GM12873 (cell line): ENCODE measurements around the gene GNB3.

ENCODE experiments used
- TF ChIP-seq, protein P1 (sequence below): IDR thresholded peaks from 2 replicates; pipeline ENCODE4 v1.5.1; 2012; ENCODE audit warnings: low read depth, mild to moderate bottlenecking, moderate library complexity, low read length, control low read depth; ENCODE audit not compliant: insufficient read depth; ENCODE audit errors: missing control alignments

The GNB3 gene

DNA sequence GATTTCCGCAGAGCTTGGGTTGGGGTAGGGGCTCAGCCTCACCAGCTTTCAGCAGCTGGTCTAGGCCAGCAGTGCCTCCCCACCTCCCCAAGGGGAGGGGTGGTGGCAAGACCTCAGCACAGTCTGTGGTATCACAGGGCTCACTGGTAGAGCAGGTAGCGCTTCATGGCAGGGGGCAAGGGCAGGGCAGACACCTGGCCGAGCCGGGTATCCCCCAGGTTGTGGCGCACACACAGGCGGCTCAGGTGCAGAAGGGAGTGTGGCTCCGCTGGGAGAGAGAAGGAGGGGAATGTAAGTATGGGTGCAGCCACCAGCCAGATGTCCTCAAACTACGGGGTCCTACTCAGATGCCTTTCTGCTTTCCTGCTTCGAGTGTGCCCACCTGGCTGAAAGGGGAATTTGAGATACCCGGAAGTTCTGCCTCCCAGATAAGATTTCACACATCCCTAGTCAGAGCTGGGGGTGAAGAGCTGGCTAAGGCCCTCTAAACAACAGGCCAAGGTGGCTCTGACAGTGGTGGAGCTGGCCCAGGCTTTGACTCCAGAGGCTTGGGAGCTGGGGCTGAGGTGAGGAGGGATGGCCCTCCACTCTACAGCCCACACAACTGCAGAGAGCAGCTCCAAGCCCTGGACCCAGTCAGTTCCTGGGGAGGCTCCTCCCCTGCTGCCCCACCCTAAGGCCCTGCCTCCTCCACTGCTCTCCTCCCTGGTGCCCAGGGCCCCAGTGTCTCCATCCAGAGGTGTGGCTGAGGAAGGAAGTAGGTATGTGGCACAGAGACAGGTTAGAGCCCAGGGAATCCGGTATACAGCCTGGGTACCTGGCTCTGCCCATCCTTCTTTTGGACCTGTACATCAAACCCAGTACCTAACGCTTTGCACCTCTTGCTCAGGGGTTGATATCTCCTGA, 30.6 kb downstream of the GNB3 start:
- TF ChIP-seq, protein P1, sequence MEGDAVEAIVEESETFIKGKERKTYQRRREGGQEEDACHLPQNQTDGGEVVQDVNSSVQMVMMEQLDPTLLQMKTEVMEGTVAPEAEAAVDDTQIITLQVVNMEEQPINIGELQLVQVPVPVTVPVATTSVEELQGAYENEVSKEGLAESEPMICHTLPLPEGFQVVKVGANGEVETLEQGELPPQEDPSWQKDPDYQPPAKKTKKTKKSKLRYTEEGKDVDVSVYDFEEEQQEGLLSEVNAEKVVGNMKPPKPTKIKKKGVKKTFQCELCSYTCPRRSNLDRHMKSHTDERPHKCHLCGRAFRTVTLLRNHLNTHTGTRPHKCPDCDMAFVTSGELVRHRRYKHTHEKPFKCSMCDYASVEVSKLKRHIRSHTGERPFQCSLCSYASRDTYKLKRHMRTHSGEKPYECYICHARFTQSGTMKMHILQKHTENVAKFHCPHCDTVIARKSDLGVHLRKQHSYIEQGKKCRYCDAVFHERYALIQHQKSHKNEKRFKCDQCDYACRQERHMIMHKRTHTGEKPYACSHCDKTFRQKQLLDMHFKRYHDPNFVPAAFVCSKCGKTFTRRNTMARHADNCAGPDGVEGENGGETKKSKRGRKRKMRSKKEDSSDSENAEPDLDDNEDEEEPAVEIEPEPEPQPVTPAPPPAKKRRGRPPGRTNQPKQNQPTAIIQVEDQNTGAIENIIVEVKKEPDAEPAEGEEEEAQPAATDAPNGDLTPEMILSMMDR, result no peak

DNA sequence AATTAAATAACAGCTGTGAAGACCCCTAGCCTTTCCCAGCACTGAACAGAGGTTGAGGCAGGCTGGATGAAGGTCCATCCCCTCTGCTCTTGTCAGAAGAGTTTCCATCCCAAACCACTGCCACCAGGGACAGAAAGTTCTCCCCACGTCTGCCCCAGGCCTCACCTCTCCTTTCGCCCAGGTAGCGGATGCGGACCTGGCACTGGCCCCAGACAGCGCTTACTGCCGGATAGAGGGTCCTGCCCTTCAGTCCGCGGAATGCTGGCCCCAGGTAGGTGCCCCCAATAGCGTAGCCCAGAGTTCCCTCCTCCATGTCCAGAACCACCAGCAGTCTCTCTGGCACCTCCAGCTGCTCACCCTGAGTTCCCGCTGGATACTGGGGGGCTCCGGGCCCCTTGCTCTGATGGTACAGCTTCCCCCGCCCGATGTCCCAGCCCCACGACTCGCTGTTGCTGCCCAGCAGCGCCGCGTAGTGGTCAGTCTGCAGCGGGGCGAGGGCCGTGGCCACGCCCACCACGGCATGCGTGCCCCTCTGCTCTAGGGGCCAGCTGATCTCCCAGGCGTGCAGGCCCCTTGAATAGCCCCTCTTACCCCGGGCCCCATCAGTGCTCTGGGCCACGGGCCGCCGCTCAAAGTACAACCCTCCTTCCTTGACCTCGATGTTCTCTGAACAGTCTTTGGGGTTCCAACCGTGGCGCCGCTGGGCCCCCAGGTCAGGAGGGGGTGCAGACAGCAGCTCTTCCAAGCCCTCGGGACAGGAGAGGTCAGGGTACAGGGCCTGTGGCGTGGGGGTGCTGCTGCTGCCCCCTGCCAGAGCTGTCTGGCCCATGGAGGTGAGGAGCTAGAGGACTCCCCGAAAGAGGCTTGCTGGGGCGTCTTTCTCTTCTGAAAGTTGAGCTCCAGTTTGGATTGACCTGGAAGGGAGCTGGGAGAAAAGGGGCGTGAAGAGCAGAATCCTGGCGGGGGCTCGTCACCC, 31.6 kb downstream of the GNB3 start:
- TF ChIP-seq, protein P1, result peak; percentile 97

DNA sequence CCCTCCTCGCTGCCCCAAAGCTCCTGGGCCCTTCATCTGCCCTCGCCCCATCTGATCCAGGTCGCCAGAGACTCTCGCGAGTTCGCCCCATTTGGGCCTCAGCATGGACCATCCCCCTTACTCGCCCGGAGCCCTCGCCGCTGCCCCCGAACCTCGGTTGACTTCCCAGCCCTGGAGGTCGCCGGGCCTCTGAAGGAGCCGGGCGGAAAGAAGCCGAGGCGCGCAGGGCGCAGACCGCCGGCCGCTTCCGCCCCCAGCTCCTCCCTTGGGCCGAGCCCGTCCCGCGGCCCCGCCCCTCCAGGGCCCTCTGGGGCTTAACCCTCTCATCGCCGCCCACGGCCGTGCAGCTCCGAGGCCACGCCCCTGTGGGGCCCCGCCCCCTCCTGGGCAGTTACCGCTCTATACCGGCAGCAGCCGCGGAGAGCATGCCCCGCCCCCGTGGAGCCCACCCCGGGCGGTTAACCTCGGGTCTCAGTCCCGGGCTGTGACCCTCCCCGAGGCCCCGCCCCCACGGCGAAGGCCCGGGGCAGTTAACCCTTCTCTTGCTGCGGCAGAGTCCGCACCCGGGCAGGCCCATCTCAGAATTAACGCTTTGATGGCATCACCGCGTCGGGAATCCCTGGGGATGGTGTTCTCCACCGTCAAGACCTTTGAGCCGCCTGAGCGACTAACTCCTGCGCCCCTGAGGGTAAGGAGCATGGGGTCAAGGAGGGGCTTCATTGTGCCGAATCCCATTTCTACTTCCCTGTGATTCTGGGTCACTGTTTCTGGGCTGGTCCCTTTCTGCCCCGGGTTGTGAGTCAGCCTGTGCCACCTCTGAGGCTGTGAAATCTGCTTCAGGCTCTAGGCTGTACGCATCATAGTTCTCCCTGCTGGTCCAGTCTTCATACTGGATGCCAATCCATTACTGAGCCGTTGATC, 32.6 kb downstream of the GNB3 start, which contains the start of gene SPSB2:
SPSB2 (minus strand) TSS at position 210 of the 921 bp plus-strand sequence. CDS start 402 bp downstream, outside the sequence.
- TF ChIP-seq, protein P1, result no peak

DNA sequence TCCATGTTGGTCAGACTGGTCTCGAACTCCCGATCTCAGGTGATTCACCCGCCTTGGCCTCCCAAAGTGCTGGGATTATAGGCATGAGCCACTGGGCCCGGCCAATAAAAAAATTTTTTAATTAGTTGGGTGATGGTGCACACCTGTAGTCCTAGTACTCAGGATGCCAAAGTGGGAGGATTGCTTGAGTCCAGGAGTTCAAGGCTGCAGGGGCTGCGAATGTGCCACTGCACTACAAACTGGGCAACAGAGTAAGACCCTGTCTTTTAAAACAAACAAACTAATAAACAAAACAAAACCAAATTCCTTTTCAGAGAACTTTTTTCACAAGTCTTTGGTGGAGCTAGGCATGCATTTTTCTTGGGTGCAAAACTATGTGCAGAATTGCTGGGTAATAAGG, 42.5 kb downstream of the GNB3 start:
- TF ChIP-seq, protein P1, result no peak

DNA sequence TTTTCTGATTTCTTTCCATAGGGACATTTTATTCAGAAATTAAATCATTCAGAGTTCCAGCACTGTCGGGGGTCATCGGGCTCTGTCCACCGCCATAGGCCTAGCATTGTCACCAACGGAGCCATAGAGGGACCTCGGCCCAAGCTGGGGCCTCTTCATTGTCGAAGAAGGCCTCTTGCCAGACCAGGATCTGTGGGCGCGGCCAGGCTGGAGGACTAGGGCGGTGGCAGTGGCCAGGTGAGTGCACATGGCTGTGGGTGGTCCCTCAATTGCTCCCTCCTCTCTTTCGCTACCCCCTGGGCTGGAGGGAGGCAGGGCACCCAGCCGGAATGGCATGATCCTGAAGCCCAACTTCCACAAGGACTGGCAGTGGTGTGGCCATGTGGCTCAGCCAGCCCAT, 43.0 kb downstream of the GNB3 start:
- TF ChIP-seq, protein P1, result no peak

DNA sequence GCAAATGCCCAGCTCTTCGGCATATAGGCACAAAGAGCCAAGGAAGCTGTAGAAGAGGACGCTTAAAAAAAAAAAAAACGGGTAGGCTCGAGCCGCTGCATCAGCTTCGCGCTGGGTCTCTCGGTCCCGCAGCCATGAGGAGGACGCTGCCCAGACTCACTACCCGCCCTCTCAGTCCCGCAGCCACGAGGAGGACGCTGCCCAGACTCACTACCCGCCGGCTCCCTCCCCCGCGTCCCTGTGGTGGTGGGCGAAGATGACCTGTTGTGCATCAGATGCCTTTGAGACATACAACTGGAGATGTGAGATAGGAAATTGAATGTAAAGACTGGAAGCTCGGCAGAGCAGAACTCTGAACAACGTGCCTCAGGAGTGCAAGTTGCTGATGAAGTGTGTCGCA, 43.8 kb downstream of the GNB3 start:
- TF ChIP-seq, protein P1, result no peak
